Hematopoietic multipotent progenitor cell treated with erythropoietin and hydrocortisone succinate and interleukin-3 and kit ligand, for 4 days (in vitro differentiated cells): Measurements from ENCODE around the gene SPZ1.
"Not testable (repeated sequence)": the region's sequence is repeated elsewhere in the genome, so short reads cannot be mapped to it uniquely, and the experiment has no call there.

Experiments used
- DNase-seq: peaks from one replicate; pipeline ENCODE4 v3.0.0-alpha.2; 2015

Gene SPZ1

GRCh38 chr5:80319702-80320101, at the start of gene SPZ1:
SPZ1 (plus strand) TSS chr5:80320002; CDS start chr5:80320216, 214 bp downstream.
- DNase-seq: no peak

GRCh38 chr5:80270543-80270942, 49.3 kb upstream of the SPZ1 start:
- DNase-seq: not testable (repeated sequence)

GRCh38 chr5:80275347-80275746, 44.5 kb upstream of the SPZ1 start:
- DNase-seq: peak; percentile 80

GRCh38 chr5:80276186-80276585, 43.6 kb upstream of the SPZ1 start:
- no peak for DNase-seq

GRCh38 chr5:80277191-80277590, 42.6 kb upstream of the SPZ1 start:
- no peak for DNase-seq

- peak; percentile 21 for DNase-seq
These were observed 37.7 kb upstream of the SPZ1 start for GRCh38 chr5:80282054-80282453.

- no peak for DNase-seq
These were observed 36.4 kb upstream of the SPZ1 start for GRCh38 chr5:80283360-80283759.

GRCh38 chr5:80284720-80285119, 35.1 kb upstream of the SPZ1 start:
- DNase-seq: peak; percentile 36

- DNase-seq: no peak
These were observed 31.6 kb upstream of the SPZ1 start for GRCh38 chr5:80288177-80288576.

- DNase-seq: no peak
These were observed 30.5 kb upstream of the SPZ1 start for GRCh38 chr5:80289320-80289719.

- DNase-seq: no peak
These were observed 28.0 kb upstream of the SPZ1 start for GRCh38 chr5:80291761-80292160.

GRCh38 chr5:80296121-80296520, 23.7 kb upstream of the SPZ1 start:
- DNase-seq: no peak

GRCh38 chr5:80299601-80300000, 20.2 kb upstream of the SPZ1 start:
- DNase-seq: no peak

GRCh38 chr5:80300125-80300524, 19.7 kb upstream of the SPZ1 start:
- no peak for DNase-seq

- not testable (repeated sequence) for DNase-seq
These were observed 19.0 kb upstream of the SPZ1 start for GRCh38 chr5:80300796-80301195.

GRCh38 chr5:80301342-80301741, 18.5 kb upstream of the SPZ1 start:
- DNase-seq: not testable (repeated sequence)

- DNase-seq: no peak
These were observed 17.2 kb upstream of the SPZ1 start for GRCh38 chr5:80302636-80303035.

- no peak for DNase-seq
These were observed 11.3 kb upstream of the SPZ1 start for GRCh38 chr5:80308526-80308925.

GRCh38 chr5:80309871-80310665, 9.7 kb upstream of the SPZ1 start:
- no peak for DNase-seq

GRCh38 chr5:80315244-80315643, 4.6 kb upstream of the SPZ1 start:
- no peak for DNase-seq

GRCh38 chr5:80318212-80318611, 1.6 kb upstream of the SPZ1 start:
- no peak for DNase-seq

- no peak for DNase-seq
These were observed 5.1 kb downstream of the SPZ1 start for GRCh38 chr5:80324912-80325311.

GRCh38 chr5:80326468-80326867, 6.7 kb downstream of the SPZ1 start:
- DNase-seq: no peak

GRCh38 chr5:80337379-80337778, 17.6 kb downstream of the SPZ1 start:
- no peak for DNase-seq

GRCh38 chr5:80339116-80339515, 19.3 kb downstream of the SPZ1 start:
- no peak for DNase-seq
